T follicular helper cell (primary cell): ENCODE measurements around the gene ORC1.

Experiments used
- DNase-seq: peaks from one replicate; pipeline ENCODE4 v3.0.0-alpha.2; 2020; ENCODE audit warnings: low read depth
- total RNA-seq, 2 experiments: gene quantifications; one replicate each; lab custom pipeline; 2026; lab: John Stamatoyannopoulos, UW

The ORC1 gene
- 5.6 to 15.8 reads per million in 2 experiments for total RNA-seq

GRCh38 chr1:52404116-52404974 lies at the start of gene ORC1, which contains the start of gene PRPF38A:
TSS of gene ORC1 (minus strand) at chr1:52404423. CDS start at chr1:52402223, 2,200 bp downstream.
TSS of gene PRPF38A (plus strand) at chr1:52404602. CDS start at chr1:52404750, 148 bp downstream.
- peak; percentile 97 for DNase-seq

- DNase-seq, result no peak
These were observed 40.2 kb upstream of the ORC1 start for GRCh38 chr1:52444463-52444862.

GRCh38 chr1:52439976-52440375 lies 35.8 kb upstream of the ORC1 start:
- DNase-seq, result no peak

- no peak for DNase-seq
These were observed 32.6 kb upstream of the ORC1 start for GRCh38 chr1:52436817-52437216.

GRCh38 chr1:52435650-52436049 lies 31.4 kb upstream of the ORC1 start:
- DNase-seq, result no peak

- no peak for DNase-seq
These were observed 31.0 kb upstream of the ORC1 start for GRCh38 chr1:52435211-52435610.

- DNase-seq, result no peak
These were observed 28.6 kb upstream of the ORC1 start for GRCh38 chr1:52432807-52433206.

GRCh38 chr1:52427152-52427551 lies 22.9 kb upstream of the ORC1 start:
- no peak for DNase-seq

- no peak for DNase-seq
These were observed 22.1 kb upstream of the ORC1 start for GRCh38 chr1:52426371-52426770.

- no peak for DNase-seq
These were observed 20.6 kb upstream of the ORC1 start for GRCh38 chr1:52424813-52425212.

GRCh38 chr1:52424231-52424636 lies 20.0 kb upstream of the ORC1 start:
- DNase-seq, result peak; percentile 34

- DNase-seq, result peak; percentile 68
These were observed 19.5 kb upstream of the ORC1 start for GRCh38 chr1:52423771-52424170.

GRCh38 chr1:52423055-52423454 lies 18.8 kb upstream of the ORC1 start:
- DNase-seq, result no peak

- DNase-seq, result no peak
These were observed 16.5 kb upstream of the ORC1 start for GRCh38 chr1:52420713-52421112.

GRCh38 chr1:52416811-52417210 lies 12.6 kb upstream of the ORC1 start:
- DNase-seq, result no peak

- no peak for DNase-seq
These were observed 10.7 kb upstream of the ORC1 start for GRCh38 chr1:52414942-52415341.

GRCh38 chr1:52413410-52413989 lies 9.3 kb upstream of the ORC1 start:
- no peak for DNase-seq

GRCh38 chr1:52404975-52405338 lies 734 bp upstream of the ORC1 start:
- DNase-seq, result no peak

GRCh38 chr1:52403566-52404115 lies 582 bp downstream of the ORC1 start:
- DNase-seq, result peak; percentile 47

GRCh38 chr1:52402860-52403240 lies 1.4 kb downstream of the ORC1 start:
- DNase-seq, result no peak

GRCh38 chr1:52400131-52400530 lies 4.1 kb downstream of the ORC1 start:
- DNase-seq, result no peak

- DNase-seq, result no peak
These were observed 4.6 kb downstream of the ORC1 start for GRCh38 chr1:52399629-52400028.

GRCh38 chr1:52393174-52393573 lies 11.0 kb downstream of the ORC1 start:
- no peak for DNase-seq
